ENCODE data around the gene EGFL6. TPM values are rescaled to one million over a fixed set of nuclear protein-coding genes. Genes with fewer than 3 reads are reported as not detected.
A peak's percentile ranks its signal among the peaks of the same experiment; 100 is the strongest.
"Not testable (repeated sequence)": the region's sequence is repeated elsewhere in the genome, so short reads cannot be mapped to it uniquely, and the experiment has no call there.

EGFL6 gene
- polyA plus RNA-seq, 2 of the 4 experiments (the other 2 are of a cell fraction) = not detected

GRCh38 chrX:13646154-13646549, 76.8 kb downstream of the EGFL6 start:
- peak; percentile 93 to 94 for ATAC-seq
- ChIA-PET CTCF (interaction anchor here (0.6 to 4.4 kb wide), 37 partner anchors 11 to 855 kb away, joined by 3 to 39 read pairs (median 4); partner anchors contain the start of genes GEMIN8 and PRPS2), POLR2A (interaction anchor here (0.6 to 1.4 kb wide), 5 partner anchors 88 to 666 kb away, joined by 3 to 5 read pairs (median 3); partner anchors contain the start of genes GEMIN8, OFD1 and TRAPPC2)
- peak; percentile 97 for FAIRE-seq
- Histone ChIP-seq H3K4me1 (peaks cover 4% of the 10 kb centered on the region; the same call in 2 of the 3 replicates), H3K4me3 (no peak overlapping the region), H3K9me3 (no peaks in the 10 kb centered on the region), H3K27ac (peak overlapping the region; percentile 72 to 80), H3K4me2 (peak overlapping the region; percentile 51; the same call in 2 of the 3 replicates)
- no peak for TF ChIP-seq EHMT2 (IDR thresholded peaks at IDR 0.05; ENCODE audit: low read depth)
- peak; percentile 68 for TF ChIP-seq CTCF (IDR thresholded peaks at IDR 0.05)
- TF ChIP-seq SMC3 (IDR thresholded peaks at IDR 0.05) = peak; percentile 79
- TF ChIP-seq BHLHE40 (IDR thresholded peaks at IDR 0.05; ENCODE audit: low read depth, low read length) = no peak
- peak; percentile 75 to 81 for TF ChIP-seq RAD21 (conservative IDR thresholded peaks at IDR 0.05 in 1 of 2, IDR thresholded peaks at IDR 0.05 in 1 of 2)
- 25% methylated on average over 3 of the region's 3 CpGs for WGBS (ENCODE audit: missing lambda C conversion rate)
- peak; percentile 24 to 69 for DNase-seq (ENCODE audit: low read depth in 1 of 2, low spot score in 1 of 2)

- Histone ChIP-seq H3K27ac (0 out of 6 replicates have a peak overlapping the region, but pooled peaks of 1 of the 2 experiments have one; percentile 23), H3K4me3 (no peak overlapping the region), H3K4me1 (peaks cover 8% of the 10 kb centered on the region; the same call in 2 of the 3 replicates), H3K9me3 (no peaks in the 10 kb centered on the region), H3K4me2 (peak overlapping the region; percentile 26; the same call in 1 of the 3 replicates)
- WGBS (ENCODE audit: missing lambda C conversion rate) = 71% methylated on average over 8 of the region's 8 CpGs
- ChIA-PET POLR2A (no interaction called here), CTCF (interaction anchor here (4.4 kb wide), 1 partner anchor 140 kb away, joined by 39 read pairs; no protein-coding TSS in a partner anchor)
- TF ChIP-seq EP300 (IDR thresholded peaks at IDR 0.05) (no peak), FOXS1 (CRISPR knock-in tag; IDR thresholded peaks at IDR 0.05) (no peak), KDM5A (IDR thresholded peaks at IDR 0.05) (no peak), CTCF (IDR thresholded peaks at IDR 0.05) (no peak), FOSL2 (IDR thresholded peaks at IDR 0.05) (no peak), FOSL2 (CRISPR knock-in tag; IDR thresholded peaks at IDR 0.05) (no peak), HDAC2 (IDR thresholded peaks at IDR 0.05) (no peak), PHF8 (IDR thresholded peaks at IDR 0.05; ENCODE audit: borderline replicate concordance, low read depth) (no peak), REST (IDR thresholded peaks at IDR 0.05) (no peak), MAZ (IDR thresholded peaks at IDR 0.05; ENCODE audit: borderline replicate concordance, low read depth, low read length) (no peak), SREBF2 (IDR thresholded peaks at IDR 0.05) (no peak), HEYL (CRISPR knock-in tag; IDR thresholded peaks at IDR 0.05) (no peak), BHLHE40 (IDR thresholded peaks at IDR 0.05; ENCODE audit: low read depth, low read length) (no peak)
- TF ChIP-seq, protein P1, sequence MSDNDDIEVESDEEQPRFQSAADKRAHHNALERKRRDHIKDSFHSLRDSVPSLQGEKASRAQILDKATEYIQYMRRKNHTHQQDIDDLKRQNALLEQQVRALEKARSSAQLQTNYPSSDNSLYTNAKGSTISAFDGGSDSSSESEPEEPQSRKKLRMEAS (IDR thresholded peaks at IDR 0.05) = no peak
- TF ChIP-seq, protein P2, sequence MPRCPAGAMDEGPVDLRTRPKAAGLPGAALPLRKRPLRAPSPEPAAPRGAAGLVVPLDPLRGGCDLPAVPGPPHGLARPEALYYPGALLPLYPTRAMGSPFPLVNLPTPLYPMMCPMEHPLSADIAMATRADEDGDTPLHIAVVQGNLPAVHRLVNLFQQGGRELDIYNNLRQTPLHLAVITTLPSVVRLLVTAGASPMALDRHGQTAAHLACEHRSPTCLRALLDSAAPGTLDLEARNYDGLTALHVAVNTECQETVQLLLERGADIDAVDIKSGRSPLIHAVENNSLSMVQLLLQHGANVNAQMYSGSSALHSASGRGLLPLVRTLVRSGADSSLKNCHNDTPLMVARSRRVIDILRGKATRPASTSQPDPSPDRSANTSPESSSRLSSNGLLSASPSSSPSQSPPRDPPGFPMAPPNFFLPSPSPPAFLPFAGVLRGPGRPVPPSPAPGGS (IDR thresholded peaks at IDR 0.05) = no peak
- peak in 1 of 2 experiments; percentile 16 for DNase-seq (ENCODE audit: low read depth in 1 of 2, low spot score in 1 of 2)
- no peak for ATAC-seq
- no peak for FAIRE-seq
These were observed 78.4 kb downstream of the EGFL6 start for GRCh38 chrX:13647709-13648212.

- not testable (repeated sequence) for ATAC-seq; H3K4me1 ChIP-seq; H3K27ac ChIP-seq; FAIRE-seq; DNase-seq (ENCODE audit: low read depth in 1 of 2, low spot score in 1 of 2); H3K4me3 ChIP-seq; H3K9me3 ChIP-seq; H3K4me2 ChIP-seq
- 98% methylated on average over 2 of the region's 2 CpGs for WGBS (ENCODE audit: missing lambda C conversion rate)
- POLR2A ChIA-PET = interaction anchor here (0.7 kb wide), 1 partner anchor 38 kb away, joined by 8 read pairs; no protein-coding TSS in a partner anchor
- CTCF ChIA-PET = interaction anchor here (1.8 kb wide), 1 partner anchor 141 kb away, joined by 8 read pairs; no protein-coding TSS in a partner anchor
These were observed 78.9 kb downstream of the EGFL6 start for GRCh38 chrX:13648336-13648735.
